Kidney (tissue), 14 donors: ENCODE results near the gene TCP11L2. TPM values are rescaled to one million over a fixed set of nuclear protein-coding genes. Genes with fewer than 3 reads are reported as not detected.

ENCODE experiments used
- DNase-seq, 5 donors: peaks; one replicate each; pipeline ENCODE4 v3.0.0-alpha.2; 2013 to 2020
- FAIRE-seq: peaks from 2 replicates; lab custom pipeline; 2012; peaks lifted over from hg19 to GRCh38; lab: Jason Lieb, UNC
- H3K27ac ChIP-seq, 2 donors: one replicate each; pipeline ENCODE4 v1.7.0; 2013; ENCODE audit warnings: low read depth in 2 of 2, low read length in 2 of 2, inconsistent platforms in 1 of 2
- H3K27me3 ChIP-seq: one replicate; pipeline ENCODE4 v1.7.1; 2013; ENCODE audit warnings: low read length, inconsistent platforms; ENCODE audit not compliant: control insufficient read depth, insufficient read depth
- H3K36me3 ChIP-seq, 3 donors: one replicate each; pipeline versions ENCODE4 v1.7.0 to v1.7.1; 2013; ENCODE audit warnings: low read length in 3 of 3, control low read depth in 1 of 3, inconsistent platforms in 1 of 3; ENCODE audit not compliant: insufficient read depth in 3 of 3, control insufficient read depth in 2 of 3
- H3K4me1 ChIP-seq, 3 donors: one replicate each; pipeline versions ENCODE4 v1.7.0 to v1.7.1; 2013; ENCODE audit warnings: low read length in 3 of 3, inconsistent platforms in 1 of 3, low read depth in 1 of 3; ENCODE audit not compliant: control insufficient read depth in 2 of 3, insufficient read depth in 2 of 3
- H3K4me3 ChIP-seq, 3 donors: one replicate each; pipeline versions ENCODE4 v1.7.0 to v1.8.1; 2013; ENCODE audit warnings: low read length in 3 of 3, control low read depth in 1 of 3, inconsistent platforms in 1 of 3
- H3K9ac ChIP-seq, 3 donors: one replicate each; pipeline versions ENCODE4 v1.7.0 to v1.7.1; 2013; ENCODE audit warnings: low read length in 3 of 3, control low read depth in 1 of 3, inconsistent platforms in 1 of 3
- H3K9me3 ChIP-seq, 3 donors: one replicate each; pipeline versions ENCODE4 v1.7.0 to v1.7.1; 2013; ENCODE audit warnings: low read length in 3 of 3, control low read depth in 1 of 3, inconsistent platforms in 1 of 3; ENCODE audit not compliant: control insufficient read depth in 2 of 3, insufficient read depth in 1 of 3
- CTCF ChIP-seq: IDR thresholded peaks from 3 replicates; pipeline ENCODE4 v1.5.1; 2012; ENCODE audit warnings: mild to moderate bottlenecking, moderate library complexity, borderline replicate concordance; ENCODE audit not compliant: insufficient read depth; ENCODE audit errors: extremely low read depth
- intact Hi-C: fragments of 100-400 bp; cut with DNase I; formaldehyde crosslinking; loops from one replicate; pipeline ENCODE4 v1.11.1; 2022
- polyA plus RNA-seq: library from polyadenylated mRNA; stranded (reverse); fragments of 350-450 nt; fragmentation: Illumina TruSeq; extraction: RNeasy Lipid Tissue Mini Kit (QIAGEN cat#74804); gene quantifications from one replicate; pipeline ENCODE4 v1.2.3, GENCODE V29; 2014; ENCODE audit warnings: low read depth, low replicate concordance; ENCODE audit not compliant: insufficient read depth
- total RNA-seq: library from RNA; stranded (reverse); fragmentation: NEBNext Ultra II Directional; extraction: Animal tissue kit (Norgen Biotek cat#: 25700); gene quantifications from one replicate; pipeline ENCODE4 v1.2.1, GENCODE V29; 2021
- donor health status: control.
- donor health status: control.
- donor health status: control.
- donor health status: control.
- donor health status: control.
- donor health status: DM: yes; HTN: yes; CAD: no.
- donor health status: Normal renal cell carcinoma (clear cell type).

Gene TCP11L2
- total and polyA plus RNA-seq, 2 donors from 2014 or later, result 2.3 to 34.5 TPM

- H3K4me1 ChIP-seq, result peaks cover 0 to 6% (median 2%) of the 10 kb centered on the region in 3 donors
- intact Hi-C loops, result no loop called here
- H3K27me3 ChIP-seq, result no peaks in the 10 kb centered on the region
- peaks cover 3 to 4% (median 3%) of the 10 kb centered on the region in 3 donors for H3K36me3 ChIP-seq
- no peak overlapping the region for H3K4me3 ChIP-seq
- no peak for TF ChIP-seq CTCF
- no peak for DNase-seq
- no peak overlapping the region for H3K9ac ChIP-seq
- no peaks in the 10 kb centered on the region for H3K9me3 ChIP-seq
- FAIRE-seq, result no peak
- H3K27ac ChIP-seq, result no peak overlapping the region
Measured at GRCh38 chr12:106332536-106332935, 30.0 kb downstream of the TCP11L2 start.

GRCh38 chr12:106333010-106333409, 30.5 kb downstream of the TCP11L2 start:
- Histone ChIP-seq H3K4me1 (peaks cover 0 to 6% (median 2%) of the 10 kb centered on the region in 3 donors), H3K27ac (no peak overlapping the region), H3K4me3 (no peak overlapping the region), H3K27me3 (no peaks in the 10 kb centered on the region), H3K9ac (no peak overlapping the region), H3K36me3 (peaks cover 3 to 4% (median 3%) of the 10 kb centered on the region in 3 donors), H3K9me3 (no peaks in the 10 kb centered on the region)
- intact Hi-C loops, result no loop called here
- TF ChIP-seq CTCF, result no peak
- DNase-seq, result no peak
- FAIRE-seq, result no peak

GRCh38 chr12:106333756-106334155, 31.2 kb downstream of the TCP11L2 start:
- Histone ChIP-seq H3K4me3 (no peak overlapping the region), H3K27me3 (no peaks in the 10 kb centered on the region), H3K4me1 (peaks cover 0 to 6% (median 2%) of the 10 kb centered on the region in 3 donors), H3K9me3 (no peaks in the 10 kb centered on the region), H3K36me3 (peaks cover 0 to 3% (median 3%) of the 10 kb centered on the region in 3 donors), H3K27ac (no peak overlapping the region), H3K9ac (no peak overlapping the region)
- no peak for TF ChIP-seq CTCF
- FAIRE-seq, result no peak
- intact Hi-C loops, result no loop called here
- DNase-seq, result no peak
